Esophagus (tissue), 2 donors: Measurements from ENCODE around the gene ZBTB20. TPM values are rescaled to one million over a fixed set of nuclear protein-coding genes. Genes with fewer than 3 reads are reported as not detected.

Source experiments
- H3K27ac ChIP-seq, 2 donors: one replicate each; pipeline ENCODE4 v1.5.1; 2013; ENCODE audit warnings: low read depth in 2 of 2, mild to moderate bottlenecking in 2 of 2, inconsistent platforms in 1 of 2, low read length in 1 of 2, moderate library complexity in 1 of 2
- H3K27me3 ChIP-seq, 2 donors: one replicate each; pipeline ENCODE4 v1.6.1; 2013; ENCODE audit warnings: low read length in 2 of 2, control low read depth in 1 of 2, mild to moderate bottlenecking in 1 of 2; ENCODE audit not compliant: insufficient read depth in 2 of 2, control insufficient read depth in 1 of 2
- H3K36me3 ChIP-seq, 2 donors: one replicate each; pipeline ENCODE4 v1.6.1; 2013; ENCODE audit warnings: low read length in 1 of 2; ENCODE audit not compliant: control insufficient read depth in 2 of 2, insufficient read depth in 2 of 2
- H3K4me1 ChIP-seq, 2 donors: one replicate each; pipeline ENCODE4 v1.6.1; 2013; ENCODE audit warnings: low read length in 1 of 2; ENCODE audit not compliant: control insufficient read depth in 2 of 2, insufficient read depth in 2 of 2
- H3K4me3 ChIP-seq, 2 donors: one replicate each; pipeline ENCODE4 v1.5.1; 2013; ENCODE audit warnings: low read length in 2 of 2, mild to moderate bottlenecking in 2 of 2, low read depth in 1 of 2, moderate library complexity in 1 of 2
- H3K9me3 ChIP-seq, 2 donors: one replicate each; pipeline ENCODE4 v1.6.1; 2013; ENCODE audit warnings: mild to moderate bottlenecking in 2 of 2, low read depth in 1 of 2, low read length in 1 of 2, moderate library complexity in 1 of 2; ENCODE audit not compliant: control insufficient read depth in 2 of 2, insufficient read depth in 1 of 2
- WGBS, 2 donors: extraction: QIAGEN DNeasy Blood & Tissue Kit; methylation state at CpG; one replicate each; pipeline ENCODE4 v1.1.7; 2013; 5-methylcytosine and 5-hydroxymethylcytosine counted together
- polyA plus RNA-seq, 2 donors: library from polyadenylated mRNA; stranded (reverse); fragments of 200-250 nt; gene quantifications; one replicate each; pipeline ENCODE4 v1.2.3, GENCODE V29; 2013
- donor health status: healthy with polysubstance abuse.
- donor health status: Bipolar disorder and iron deficiency.

ZBTB20 gene
- polyA plus RNA-seq, 2 donors: 0.16 to 1.3 TPM

- no peaks in the 10 kb centered on the region for H3K27me3 ChIP-seq
- no peak overlapping the region for H3K4me3 ChIP-seq
- no peak overlapping the region for H3K27ac ChIP-seq
- no peaks in the 10 kb centered on the region for H3K36me3 ChIP-seq
- no peaks in the 10 kb centered on the region for H3K4me1 ChIP-seq
- WGBS, 2 donors: 26 to 33% methylated on average over 8 of the region's 8 CpGs
- H3K9me3 ChIP-seq: no peaks in the 10 kb centered on the region
These were observed 728.2 kb downstream of the ZBTB20 start for GRCh38 chr3:114418724-114419543.

- no peaks in the 10 kb centered on the region for H3K36me3 ChIP-seq
- no peak overlapping the region for H3K4me3 ChIP-seq
- H3K4me1 ChIP-seq: no peaks in the 10 kb centered on the region
- H3K9me3 ChIP-seq: no peaks in the 10 kb centered on the region
- no peak overlapping the region for H3K27ac ChIP-seq
- no peaks in the 10 kb centered on the region for H3K27me3 ChIP-seq
These were observed 729.0 kb downstream of the ZBTB20 start for GRCh38 chr3:114418107-114418506.

GRCh38 chr3:114417675-114418074 lies 729.4 kb downstream of the ZBTB20 start:
- no peaks in the 10 kb centered on the region for H3K27me3 ChIP-seq
- H3K4me3 ChIP-seq: no peak overlapping the region
- H3K9me3 ChIP-seq: no peaks in the 10 kb centered on the region
- no peaks in the 10 kb centered on the region for H3K4me1 ChIP-seq
- H3K36me3 ChIP-seq: no peaks in the 10 kb centered on the region
- 80 to 90% methylated on average over 3 of the region's 3 CpGs for WGBS, 2 donors
- H3K27ac ChIP-seq: no peak overlapping the region

- H3K36me3 ChIP-seq: no peaks in the 10 kb centered on the region
- no peak overlapping the region for H3K4me3 ChIP-seq
- no peaks in the 10 kb centered on the region for H3K9me3 ChIP-seq
- WGBS, 2 donors: 76 to 79% methylated on average over 5 of the region's 5 CpGs
- H3K27ac ChIP-seq: no peak overlapping the region
- no peaks in the 10 kb centered on the region for H3K27me3 ChIP-seq
- H3K4me1 ChIP-seq: no peaks in the 10 kb centered on the region
These were observed 729.8 kb downstream of the ZBTB20 start for GRCh38 chr3:114417265-114417664.

GRCh38 chr3:114411811-114412803 lies 735.0 kb downstream of the ZBTB20 start:
- no peaks in the 10 kb centered on the region for H3K27me3 ChIP-seq
- WGBS, 2 donors: 63 to 65% methylated on average over 9 of the region's 9 CpGs
- H3K27ac ChIP-seq: peak overlapping the region in 1 of 2 donors; percentile 24
- H3K9me3 ChIP-seq: no peaks in the 10 kb centered on the region
- no peaks in the 10 kb centered on the region for H3K36me3 ChIP-seq
- no peaks in the 10 kb centered on the region for H3K4me1 ChIP-seq
- H3K4me3 ChIP-seq: no peak overlapping the region

- Histone ChIP-seq H3K27me3 (no peaks in the 10 kb centered on the region), H3K27ac (no peak overlapping the region), H3K4me1 (no peaks in the 10 kb centered on the region), H3K4me3 (no peak overlapping the region), H3K36me3 (no peaks in the 10 kb centered on the region), H3K9me3 (no peaks in the 10 kb centered on the region)
- 69 to 75% methylated on average over 3 of the region's 3 CpGs for WGBS, 2 donors
These were observed 735.9 kb downstream of the ZBTB20 start for GRCh38 chr3:114411190-114411668.

- Histone ChIP-seq H3K27me3 (no peaks in the 10 kb centered on the region), H3K36me3 (no peaks in the 10 kb centered on the region), H3K4me1 (no peaks in the 10 kb centered on the region), H3K4me3 (no peak overlapping the region), H3K27ac (no peak overlapping the region), H3K9me3 (no peaks in the 10 kb centered on the region)
- 68 to 76% methylated on average over 17 of the region's 17 CpGs for WGBS, 2 donors
These were observed 738.1 kb downstream of the ZBTB20 start for GRCh38 chr3:114408736-114409670.

GRCh38 chr3:114406922-114407321 lies 740.2 kb downstream of the ZBTB20 start:
- 80 to 85% methylated on average over 3 of the region's 3 CpGs for WGBS, 2 donors
- no peak overlapping the region for H3K27ac ChIP-seq
- no peaks in the 10 kb centered on the region for H3K4me1 ChIP-seq
- no peaks in the 10 kb centered on the region for H3K9me3 ChIP-seq
- no peaks in the 10 kb centered on the region for H3K27me3 ChIP-seq
- H3K4me3 ChIP-seq: no peak overlapping the region
- H3K36me3 ChIP-seq: no peaks in the 10 kb centered on the region

GRCh38 chr3:114406286-114406685 lies 740.8 kb downstream of the ZBTB20 start:
- Histone ChIP-seq H3K4me3 (no peak overlapping the region), H3K27ac (no peak overlapping the region), H3K27me3 (no peaks in the 10 kb centered on the region), H3K4me1 (no peaks in the 10 kb centered on the region), H3K36me3 (no peaks in the 10 kb centered on the region), H3K9me3 (no peaks in the 10 kb centered on the region)
- WGBS, 2 donors: 82 to 84% methylated on average over 3 of the region's 3 CpGs
